HL-60/S4 (cell line): ENCODE measurements around the gene ZNF37A.
"Not testable (repeated sequence)": the region's sequence is repeated elsewhere in the genome, so short reads cannot be mapped to it uniquely, and the experiment has no call there.

Experiments used
- in situ Hi-C: fragments of 300-500 bp; cut with MboI; formaldehyde crosslinking; loops from 2 replicates; pipeline ENCODE4 v1.14.3; 2022; ENCODE audit warnings: low sequenced_read_pairs

The ZNF37A gene

DNA sequence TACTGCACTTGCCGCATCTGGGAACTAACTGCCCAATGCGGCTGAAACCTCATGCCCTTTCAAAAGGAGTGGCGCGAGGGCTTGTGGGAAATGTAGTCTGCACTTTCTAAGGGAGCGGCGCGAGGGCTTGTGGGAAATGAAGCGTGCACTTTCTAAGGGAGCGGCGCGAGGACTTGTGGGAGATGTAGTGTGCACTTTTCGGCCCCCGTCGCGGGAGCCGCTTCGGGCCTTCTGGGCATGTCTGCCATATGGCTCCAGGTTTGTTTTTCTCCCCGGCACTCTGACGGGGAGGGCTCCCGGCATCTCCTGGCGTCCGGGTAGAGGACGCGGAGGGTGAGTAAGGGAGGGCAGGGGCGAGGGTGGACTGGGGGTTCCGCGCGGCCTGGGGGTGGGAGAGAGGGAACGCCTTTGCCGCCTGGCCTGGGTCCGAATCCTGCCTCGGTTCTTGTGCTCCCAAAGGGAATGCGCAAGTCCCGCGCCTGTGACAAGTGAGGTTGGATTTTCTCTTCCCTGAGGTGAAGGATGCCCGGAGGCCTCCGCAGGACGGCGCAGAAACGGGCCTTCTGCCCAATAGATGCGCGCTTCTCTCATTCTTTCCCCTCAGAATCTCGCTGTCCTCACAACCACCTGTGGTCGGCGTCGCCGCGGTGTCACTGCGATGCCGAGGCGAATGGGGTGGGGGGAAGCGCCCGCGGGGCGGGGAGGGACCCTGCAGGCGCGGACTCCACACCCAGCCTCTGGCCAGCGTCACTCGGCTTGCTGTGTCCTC, at the start of gene ZNF37A:
TSS of gene ZNF37A (plus strand) at position 180 of the 769 bp plus-strand sequence. CDS start 2,281 bp downstream, outside the sequence.
- in situ Hi-C loops: no loop called here

DNA sequence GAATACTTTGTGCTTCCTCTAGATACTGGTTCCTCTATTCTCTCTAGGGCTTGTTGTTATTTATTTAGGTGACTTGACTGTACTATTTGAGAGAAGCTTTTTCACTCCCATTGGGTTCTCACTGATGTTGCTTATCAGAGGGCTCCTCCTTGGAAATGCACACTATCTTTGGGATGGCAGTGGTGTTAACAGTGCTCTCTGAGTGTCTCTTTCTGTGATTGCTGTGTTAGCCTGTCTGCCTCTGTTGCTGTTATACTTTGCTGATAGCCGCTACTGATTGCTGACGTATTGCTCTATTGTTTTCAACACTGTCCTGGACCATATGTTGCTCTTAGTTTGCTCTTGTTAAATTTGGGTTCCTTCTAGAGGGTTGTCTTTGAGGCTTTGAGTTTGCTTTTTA, 49.0 kb upstream of the ZNF37A start:
- in situ Hi-C loops: no loop called here

DNA sequence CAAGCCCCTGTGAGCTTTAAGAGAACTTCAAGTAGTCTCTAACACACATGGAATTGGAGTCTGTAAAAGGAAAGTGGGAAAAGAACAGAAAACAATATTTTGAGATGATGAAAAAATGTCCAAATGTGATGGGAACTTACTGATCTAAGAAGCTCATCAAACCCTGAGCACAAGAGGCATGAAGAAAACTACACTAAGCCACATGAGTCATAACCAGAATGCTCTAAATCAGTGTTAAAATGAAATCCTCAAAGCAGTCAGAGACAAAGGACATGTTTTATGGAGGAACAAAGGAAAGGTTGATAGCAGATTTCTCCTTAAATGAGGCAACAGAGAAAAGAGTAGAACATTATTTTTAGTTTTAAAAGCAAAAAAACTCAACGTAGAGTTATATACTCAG, 46.5 kb upstream of the ZNF37A start:
- in situ Hi-C loops: no loop called here

DNA sequence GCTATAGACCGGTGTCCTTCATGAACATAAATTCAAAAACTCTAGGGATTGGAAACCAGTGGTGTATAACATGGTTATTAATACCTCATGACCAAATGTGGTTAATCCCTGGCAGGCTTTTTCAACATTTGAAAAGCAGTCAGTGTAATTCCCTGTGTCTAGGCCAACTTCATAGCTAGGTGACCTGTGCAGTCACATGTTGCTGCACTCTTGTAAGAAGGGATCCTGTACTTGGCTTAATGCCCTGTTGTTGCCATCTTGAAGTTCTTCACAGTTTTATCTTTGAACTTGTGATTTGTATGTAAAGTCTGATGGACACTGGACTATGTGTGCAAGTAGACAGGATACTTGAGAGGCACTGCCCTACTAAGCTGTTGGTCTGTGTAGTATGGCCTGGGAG, 43.9 kb upstream of the ZNF37A start:
- in situ Hi-C loops: no loop called here

DNA sequence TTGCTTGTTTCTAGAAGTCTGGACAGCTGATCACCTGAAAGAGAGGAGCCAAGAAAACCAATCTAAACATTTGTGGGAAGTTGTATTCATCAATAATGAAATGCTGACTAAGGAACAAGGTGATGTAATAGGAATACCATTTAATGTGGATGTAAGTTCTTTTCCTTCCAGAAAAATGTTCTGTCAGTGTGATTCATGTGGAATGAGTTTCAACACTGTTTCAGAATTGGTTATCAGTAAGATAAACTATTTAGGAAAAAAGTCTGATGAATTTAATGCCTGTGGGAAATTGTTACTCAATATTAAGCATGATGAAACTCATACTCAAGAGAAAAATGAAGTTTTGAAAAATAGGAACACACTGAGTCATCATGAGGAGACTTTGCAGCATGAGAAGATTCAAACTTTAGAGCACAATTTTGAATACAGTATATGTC, 39.8 kb upstream of the ZNF37A start:
- in situ Hi-C loops: no loop called here

DNA sequence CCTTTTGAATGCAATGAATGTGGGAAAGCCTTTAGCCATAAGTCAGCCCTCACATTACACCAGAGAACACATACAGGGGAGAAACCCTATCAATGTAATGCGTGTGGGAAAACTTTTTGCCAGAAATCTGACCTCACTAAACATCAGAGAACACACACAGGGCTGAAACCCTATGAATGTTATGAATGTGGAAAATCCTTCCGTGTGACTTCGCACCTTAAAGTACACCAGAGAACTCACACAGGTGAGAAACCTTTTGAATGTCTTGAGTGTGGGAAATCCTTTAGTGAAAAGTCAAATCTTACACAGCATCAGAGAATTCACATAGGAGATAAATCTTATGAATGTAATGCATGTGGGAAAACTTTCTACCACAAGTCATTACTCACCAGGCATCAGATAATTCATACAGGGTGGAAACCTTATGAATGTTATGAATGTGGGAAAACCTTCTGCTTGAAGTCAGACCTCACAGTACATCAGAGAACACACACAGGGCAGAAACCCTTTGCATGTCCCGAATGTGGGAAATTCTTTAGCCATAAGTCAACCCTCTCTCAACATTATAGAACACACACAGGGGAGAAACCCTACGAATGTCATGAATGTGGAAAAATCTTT, 38.8 kb upstream of the ZNF37A start:
- in situ Hi-C loops: not testable (repeated sequence)

DNA sequence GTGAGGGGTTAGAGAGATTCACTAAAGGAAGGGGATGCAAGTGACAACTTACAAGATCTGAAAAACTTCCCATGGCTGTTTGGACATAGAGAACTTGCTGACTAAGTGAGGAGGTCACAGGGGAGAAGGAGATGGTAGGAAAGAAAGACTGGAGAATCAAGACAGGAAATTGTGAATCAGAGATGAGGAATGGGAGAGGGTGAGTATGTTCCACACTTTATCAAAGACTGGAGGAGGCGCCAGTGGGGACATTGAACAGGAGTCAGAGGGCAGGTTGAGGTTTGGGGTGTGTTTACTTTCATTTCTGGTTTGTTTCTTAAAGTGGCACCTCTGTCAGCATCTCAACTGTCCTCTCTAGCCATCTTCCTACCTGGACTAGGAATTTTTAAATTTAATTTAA, 24.5 kb upstream of the ZNF37A start:
- in situ Hi-C loops: not testable (repeated sequence)

DNA sequence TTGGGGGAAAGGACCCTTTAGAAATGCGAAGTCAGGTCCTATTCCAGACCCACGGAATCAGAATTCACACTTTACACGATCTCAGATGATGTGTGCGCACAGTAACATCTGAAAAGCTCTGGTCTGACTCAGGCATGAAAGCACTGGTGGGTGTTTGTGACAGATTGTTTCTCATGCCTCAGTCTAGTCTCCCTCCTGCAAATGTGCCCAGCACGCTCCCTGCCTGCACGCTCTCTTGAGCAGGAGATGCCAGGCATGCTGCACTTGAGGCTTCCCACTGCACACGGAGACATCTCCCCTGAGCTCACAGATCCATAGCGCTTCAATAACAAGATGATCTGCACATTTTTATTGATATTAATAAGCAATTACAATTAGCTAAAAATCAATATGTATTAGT, 23.6 kb upstream of the ZNF37A start:
- in situ Hi-C loops: no loop called here

DNA sequence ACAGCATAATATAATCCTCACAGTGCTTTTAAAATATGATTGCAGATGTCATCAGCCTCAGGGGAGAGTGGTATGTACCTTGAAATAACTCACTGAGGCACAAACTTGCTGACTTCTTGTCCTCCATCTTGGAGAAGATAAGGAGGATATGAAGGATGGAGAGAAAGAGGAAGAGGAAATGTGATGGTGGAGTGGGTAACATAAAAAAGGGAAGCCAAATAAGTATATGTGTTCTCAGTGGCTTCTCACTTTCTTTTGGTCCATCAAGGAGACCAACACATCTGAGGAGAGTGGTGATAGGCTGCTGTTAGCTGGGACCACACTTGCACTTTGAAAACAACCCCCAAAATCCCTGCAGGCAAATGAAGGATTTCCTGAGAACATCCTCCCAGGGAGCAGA, 21.6 kb upstream of the ZNF37A start:
- in situ Hi-C loops: no loop called here

DNA sequence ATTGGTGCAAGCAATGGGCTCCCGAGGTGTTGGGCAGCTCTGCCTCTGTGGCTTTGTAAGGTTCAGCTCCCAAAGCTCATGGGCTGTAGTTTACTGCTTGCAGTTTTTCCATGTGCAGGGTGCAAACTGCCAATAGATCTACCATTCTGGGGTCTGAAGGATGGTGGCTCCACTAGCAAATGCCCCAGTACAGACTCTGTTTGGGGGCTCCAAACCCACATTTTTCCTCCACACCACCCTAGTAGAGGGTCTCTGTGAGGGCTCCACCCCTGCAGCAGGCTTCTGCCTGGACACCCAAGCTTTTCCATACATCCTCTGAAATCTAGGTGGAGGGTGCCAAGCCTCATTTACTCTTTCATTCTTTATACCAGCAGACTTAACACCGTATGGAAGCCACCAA, 17.4 kb upstream of the ZNF37A start:
- in situ Hi-C loops: no loop called here

DNA sequence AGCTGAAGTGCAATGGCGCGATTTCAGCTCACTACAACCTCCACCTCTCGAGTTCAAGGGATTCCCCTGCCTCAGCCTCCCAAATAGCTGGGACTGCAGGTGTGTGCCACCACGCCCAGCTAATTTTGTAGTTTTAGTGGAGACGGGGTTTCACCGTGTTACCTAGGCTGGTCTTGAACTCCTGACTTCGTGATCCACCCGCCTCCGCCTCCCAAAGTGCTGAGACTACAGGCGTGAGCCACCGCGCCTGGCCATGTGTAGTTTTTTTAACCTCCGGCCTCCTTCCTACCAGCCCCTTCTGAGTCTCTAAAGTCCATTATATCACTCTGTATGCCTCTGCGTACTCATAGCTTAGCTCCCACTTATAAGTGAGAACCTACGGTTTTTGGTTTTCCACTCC, 819 bp upstream of the ZNF37A start:
- in situ Hi-C loops: not testable (repeated sequence)

DNA sequence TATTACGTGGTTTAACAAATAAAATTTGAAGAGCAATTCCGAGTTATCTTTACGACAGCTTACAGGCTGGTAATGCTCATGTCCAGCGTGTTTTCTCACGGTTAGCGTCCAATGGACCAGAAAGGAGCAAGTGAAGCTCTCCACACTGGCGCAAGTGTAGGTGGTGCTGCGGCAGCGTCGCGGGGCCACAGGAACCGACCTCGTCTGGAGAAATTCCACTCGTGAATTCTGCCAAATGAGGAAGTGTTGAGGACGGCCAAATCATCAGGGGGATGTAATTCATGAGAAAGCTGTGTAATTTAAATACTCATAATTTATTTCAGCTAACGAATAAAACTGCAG, 350 bp upstream of the ZNF37A start:
- in situ Hi-C loops: no loop called here

DNA sequence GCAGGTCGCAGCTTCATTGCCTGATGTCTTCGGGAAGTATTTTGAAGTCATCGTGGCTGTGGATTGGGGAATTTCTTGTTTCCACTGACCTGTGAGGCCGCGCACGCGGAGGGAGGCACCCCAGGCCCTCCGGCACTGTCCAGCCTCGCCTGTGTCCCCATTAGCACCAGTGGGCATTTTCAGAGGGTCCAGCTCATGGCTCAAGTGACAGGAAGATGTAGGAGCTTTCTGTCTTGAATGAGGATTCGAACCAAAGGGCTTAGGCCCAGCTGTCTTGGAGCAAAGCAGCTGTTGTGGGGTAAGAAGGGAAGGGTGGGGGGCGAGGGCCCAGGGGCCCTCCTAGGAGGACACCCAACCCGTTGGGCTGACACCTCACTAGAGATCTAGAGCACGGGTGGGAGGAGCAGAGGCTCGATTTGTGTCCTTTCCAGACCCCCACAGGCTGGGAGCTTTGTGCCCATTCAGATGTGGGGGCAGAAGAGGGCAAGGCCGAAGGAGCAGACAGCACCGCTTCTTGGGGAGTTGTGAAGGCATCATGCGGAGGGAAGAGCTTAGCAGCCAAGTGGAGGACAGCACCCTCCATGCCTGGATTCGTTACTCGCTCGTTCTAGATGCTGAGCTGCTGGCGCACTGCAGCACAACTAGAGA, 914 bp downstream of the ZNF37A start:
- in situ Hi-C loops: no loop called here

DNA sequence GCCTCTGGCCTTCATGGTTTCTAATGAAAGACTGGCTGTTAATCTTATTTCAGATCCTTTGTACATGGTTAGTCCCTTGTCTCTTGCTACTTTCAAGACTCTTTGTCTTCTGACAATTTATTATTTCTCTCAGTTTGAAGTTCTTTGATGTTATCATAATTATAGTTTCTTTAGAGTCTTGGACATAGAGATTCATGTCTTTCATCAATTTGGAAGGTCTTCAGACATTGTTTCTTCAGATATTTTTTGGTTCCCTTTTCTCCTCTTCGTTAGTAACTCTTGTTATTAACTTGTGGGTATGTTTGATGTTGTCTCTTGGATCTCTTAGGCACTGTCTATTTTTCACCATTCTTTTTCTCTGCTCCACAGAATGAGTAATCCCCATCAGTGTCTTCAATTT, 8.7 kb downstream of the ZNF37A start:
- in situ Hi-C loops: no loop called here

DNA sequence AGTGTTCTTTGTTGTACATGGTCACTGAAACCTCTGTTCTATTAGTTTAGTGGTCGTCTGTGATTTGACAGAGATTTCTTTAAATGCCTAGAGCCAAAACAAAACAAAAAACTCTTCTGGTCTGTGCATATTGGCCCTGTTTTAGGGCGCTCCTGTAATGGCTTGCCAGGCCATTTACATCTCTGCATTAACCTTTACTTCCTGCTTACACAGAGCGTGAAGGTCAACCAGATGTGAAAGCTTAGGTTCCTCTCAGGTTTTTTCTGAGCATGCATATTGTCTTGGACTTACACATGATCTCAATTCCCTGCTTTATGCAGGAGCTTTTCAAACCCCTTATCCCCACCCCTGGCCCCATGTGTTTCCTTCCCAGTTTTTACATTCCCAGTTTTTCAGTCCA, 9.6 kb downstream of the ZNF37A start:
- in situ Hi-C loops: no loop called here

DNA sequence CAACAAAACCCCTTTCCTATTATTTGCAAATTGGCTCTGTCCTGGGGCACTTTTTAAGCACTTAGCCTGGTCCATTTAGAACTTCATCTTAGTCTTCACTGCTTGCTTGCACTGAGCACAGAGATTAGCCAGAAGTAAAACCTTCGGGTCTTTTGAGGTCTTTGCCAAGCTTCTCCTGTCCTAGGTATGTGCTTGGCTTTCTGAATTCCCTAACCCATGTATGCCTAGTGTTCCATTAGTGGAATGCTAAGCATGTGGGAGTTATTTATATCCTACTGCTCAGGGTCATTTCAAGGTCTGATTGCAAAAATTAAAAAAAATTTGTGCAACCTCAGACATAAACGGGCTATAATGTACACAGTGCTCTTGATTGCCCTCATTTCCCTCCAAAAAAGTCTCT, 18.0 kb downstream of the ZNF37A start:
- in situ Hi-C loops: no loop called here

DNA sequence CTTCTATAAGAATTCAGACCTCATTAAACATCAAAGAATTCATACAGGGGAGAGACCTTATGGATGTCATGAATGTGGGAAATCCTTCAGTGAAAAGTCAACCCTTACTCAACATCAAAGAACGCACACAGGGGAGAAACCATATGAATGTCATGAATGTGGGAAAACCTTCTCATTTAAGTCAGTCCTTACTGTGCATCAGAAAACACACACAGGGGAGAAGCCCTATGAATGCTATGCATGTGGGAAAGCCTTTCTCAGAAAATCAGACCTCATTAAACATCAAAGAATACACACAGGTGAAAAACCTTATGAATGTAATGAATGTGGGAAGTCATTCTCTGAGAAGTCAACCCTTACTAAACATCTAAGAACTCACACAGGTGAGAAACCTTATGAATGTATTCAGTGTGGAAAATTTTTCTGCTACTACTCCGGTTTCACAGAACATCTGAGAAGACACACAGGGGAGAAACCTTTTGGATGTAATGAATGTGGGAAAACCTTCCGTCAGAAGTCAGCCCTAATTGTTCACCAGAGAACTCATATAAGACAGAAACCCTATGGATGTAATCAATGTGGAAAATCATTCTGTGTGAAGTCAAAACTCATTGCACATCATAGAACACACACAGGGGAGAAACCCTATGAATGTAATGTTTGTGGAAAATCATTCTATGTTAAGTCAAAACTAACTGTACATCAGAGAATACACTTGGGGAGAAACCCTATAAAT, 24.1 kb downstream of the ZNF37A start:
- in situ Hi-C loops: no loop called here

DNA sequence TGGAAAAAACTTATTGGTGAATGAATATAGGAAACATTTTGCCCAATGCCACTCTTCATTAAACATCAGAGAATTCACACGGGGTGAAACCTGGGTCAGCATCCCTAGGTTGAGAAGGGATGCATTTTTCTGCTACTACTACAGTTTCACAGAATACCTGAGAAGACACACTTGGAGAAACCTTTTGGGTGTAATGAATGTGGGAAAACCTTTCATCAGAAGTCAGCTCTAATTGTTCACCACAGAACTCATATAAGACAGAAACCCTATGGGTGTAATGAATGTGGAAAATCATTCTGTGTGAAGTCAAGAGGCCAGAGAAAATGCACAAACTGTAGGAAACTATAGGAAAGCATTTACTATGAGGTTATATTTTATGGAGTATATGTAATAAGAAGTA, 24.9 kb downstream of the ZNF37A start:
- in situ Hi-C loops: no loop called here

DNA sequence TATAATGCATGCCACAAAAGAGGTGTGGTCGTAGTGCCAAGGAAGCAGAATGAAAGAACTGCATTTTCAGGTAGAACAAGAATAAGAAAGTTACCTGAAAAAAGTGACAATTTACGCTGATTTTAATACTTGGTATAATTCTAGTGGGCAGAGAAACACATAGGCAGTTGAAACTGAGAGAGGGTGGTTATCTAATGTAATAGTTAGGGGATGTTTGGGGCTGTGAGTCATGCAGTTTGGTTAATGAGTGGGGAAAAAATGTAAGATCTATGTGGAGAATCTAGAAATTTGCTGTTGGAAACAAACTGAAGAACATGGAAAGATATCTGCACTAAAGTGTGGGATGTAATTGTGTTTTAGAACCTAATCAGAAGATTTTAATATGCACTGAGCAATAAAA, 33.7 kb downstream of the ZNF37A start:
- in situ Hi-C loops: no loop called here

DNA sequence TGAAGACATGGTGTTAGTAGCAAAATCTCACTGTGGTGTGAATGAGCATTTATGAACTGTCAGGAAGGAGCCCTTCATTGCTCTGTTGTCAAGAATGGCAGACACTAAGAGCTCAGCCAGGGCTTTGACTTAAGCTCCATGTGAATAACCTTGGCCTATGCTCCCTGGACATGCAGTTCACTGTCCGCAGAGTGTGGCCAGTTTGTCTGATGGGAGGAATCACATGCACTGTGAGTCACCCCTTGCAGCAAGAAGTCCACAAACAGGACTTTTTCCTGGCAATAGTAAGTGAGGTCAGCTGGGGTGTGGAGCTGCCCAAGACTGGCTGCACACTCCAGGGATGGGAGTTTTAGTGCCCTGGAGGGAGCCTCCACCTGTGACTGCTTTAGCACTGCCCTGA, 49.5 kb downstream of the ZNF37A start:
- in situ Hi-C loops: no loop called here

DNA sequence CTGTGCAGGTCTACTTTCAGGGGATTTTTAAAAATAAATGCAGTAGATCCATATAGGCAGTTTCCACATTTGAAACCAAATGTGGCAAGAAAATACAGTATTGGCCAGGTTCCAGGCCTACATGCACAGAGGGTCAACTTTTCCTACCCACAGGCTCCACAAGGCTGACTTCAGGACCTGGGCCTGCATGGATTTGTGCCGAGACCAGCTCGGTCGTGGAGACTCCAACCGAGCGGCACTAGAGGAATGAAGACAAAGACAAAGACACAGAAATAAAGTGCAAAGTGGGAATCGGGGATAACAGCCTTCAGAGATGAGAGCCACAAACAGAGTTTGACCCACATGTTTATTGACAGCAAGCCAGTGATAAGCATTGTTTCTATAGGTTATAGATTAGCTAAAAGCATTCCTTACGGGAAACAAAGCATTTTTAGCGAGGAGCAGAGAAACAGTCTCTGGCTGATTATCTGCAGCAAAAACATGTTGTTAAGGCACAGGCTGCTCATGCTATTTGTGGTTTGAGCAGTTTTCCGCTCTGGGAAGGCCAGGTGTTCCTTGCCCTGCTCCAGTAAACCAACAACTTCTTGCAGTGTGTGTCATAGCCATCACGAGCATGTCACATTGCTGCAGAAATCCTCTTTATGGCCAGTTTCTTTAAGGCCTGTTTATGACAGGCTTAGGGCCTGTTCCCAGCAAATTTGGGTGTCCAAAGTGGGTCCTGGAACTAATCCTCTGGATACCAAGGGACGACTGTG, 52.6 kb downstream of the ZNF37A start:
- in situ Hi-C loops: no loop called here
